Occipital lobe (tissue), 2 donors: ENCODE data around the gene UBE2L3. TPM values are rescaled to one million over a fixed set of nuclear protein-coding genes. Genes with fewer than 3 reads are reported as not detected.
A peak's percentile ranks its signal among the peaks of the same experiment; 100 is the strongest.
"Not testable (repeated sequence)": the region's sequence is repeated elsewhere in the genome, so short reads cannot be mapped to it uniquely, and the experiment has no call there.

ENCODE experiments used
- DNase-seq: peaks from one replicate; lab custom pipeline; 2025; lab: John Stamatoyannopoulos, UW
- total RNA-seq: library from RNA; depleted of rRNA; stranded (reverse); fragments of >200 nt; gene quantifications from one replicate; pipeline ENCODE4 v1.2.3, GENCODE V29; 2014

UBE2L3 gene
- total RNA-seq, 1 donor from 2014 or later, result 23.6 TPM

DNA sequence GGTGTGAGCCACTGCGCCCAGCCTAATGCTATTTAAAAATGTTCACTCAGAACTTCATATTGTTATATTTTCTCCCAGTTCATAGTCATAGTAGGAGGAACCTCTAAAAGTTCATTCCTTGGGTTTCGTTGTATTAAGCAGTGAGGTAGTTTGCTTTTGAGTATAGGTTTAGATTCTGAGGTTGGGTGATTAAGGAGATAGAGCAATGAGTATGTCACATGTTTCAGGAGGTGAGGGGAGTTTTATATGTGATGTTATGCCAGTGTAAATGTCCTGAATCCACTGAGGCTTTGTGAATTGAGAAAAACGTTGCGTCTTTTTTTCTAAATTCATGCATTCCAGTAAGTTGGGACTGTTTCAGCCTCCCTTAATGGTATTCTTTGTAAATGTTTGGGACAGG, 4.2 kb downstream of the UBE2L3 start:
- no peak for DNase-seq

DNA sequence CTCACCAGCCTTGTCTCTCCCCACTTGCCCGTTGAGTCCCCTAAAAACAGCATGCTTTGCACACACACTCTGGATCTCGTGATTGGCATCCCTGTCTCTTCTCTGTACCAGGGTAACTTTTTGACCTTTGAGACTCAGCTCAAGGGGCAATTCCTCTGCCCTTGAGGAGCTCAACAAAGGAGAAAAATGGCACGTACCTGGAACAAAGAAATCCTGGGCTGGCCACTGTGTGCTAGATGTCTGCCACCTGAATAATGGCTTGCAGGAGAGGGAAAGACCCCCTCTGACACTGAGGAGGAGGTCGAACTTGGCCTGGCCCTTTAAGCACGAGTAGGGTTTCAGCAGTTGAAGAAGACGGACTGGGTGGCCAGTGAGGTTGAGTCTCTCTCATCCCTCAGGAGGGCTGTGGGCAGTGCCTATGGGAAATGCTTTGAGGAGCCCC, 5.8 kb downstream of the UBE2L3 start:
- DNase-seq, result no peak

DNA sequence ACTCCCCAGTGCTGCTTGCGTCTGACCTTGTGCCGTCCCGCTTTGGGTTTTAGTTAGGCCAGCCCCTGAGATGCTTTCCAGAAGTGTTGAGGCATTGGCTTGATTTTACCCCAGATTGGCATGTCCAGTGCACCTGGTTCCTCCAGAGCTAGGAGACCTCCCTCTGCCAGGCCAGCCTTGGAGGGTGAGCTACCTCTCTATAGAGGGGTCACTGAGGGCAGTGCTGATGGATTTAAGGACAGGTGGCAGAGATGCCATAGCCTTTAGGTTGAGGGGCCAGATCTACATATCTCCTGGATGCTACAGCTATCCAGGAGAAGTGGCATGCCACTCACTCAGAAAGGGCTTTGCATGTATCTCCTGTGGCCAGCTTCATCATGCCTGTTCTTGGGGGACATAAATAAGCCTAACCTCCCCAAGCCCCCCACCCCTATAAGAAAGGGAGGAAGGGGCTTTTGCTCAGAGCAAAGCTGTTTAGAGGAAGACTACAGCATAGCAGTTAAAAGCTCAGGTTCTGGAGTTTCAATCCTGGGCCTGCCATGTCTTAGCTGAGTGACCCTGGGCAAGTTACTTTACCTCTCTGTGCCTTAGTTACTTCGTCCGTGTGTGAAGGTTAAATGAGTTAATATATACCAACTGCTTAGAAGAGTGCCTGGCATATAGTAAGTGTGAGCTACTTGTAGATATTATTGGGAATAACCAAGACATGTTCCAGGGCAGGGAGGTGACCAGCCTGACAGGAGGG, 6.4 kb downstream of the UBE2L3 start:
- DNase-seq, result no peak

DNA sequence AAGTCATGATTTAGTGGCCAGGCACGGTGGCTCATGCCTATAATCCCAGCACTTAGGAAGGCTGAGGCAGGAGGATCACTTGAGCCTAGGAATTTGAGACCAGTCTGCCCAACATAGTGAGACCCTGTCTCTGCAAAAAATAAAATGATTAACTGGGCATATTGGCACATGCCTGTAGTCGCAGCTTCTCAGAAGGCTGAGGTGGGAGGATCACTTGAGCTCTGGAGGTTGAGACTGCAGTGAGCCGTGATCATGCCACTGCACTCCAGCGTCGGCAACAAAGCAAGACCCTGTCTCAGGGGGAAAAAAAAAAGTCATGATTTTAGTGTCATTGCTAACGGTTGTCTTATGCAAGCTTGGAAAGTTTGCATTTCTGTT, 11.9 kb downstream of the UBE2L3 start:
- no peak for DNase-seq

DNA sequence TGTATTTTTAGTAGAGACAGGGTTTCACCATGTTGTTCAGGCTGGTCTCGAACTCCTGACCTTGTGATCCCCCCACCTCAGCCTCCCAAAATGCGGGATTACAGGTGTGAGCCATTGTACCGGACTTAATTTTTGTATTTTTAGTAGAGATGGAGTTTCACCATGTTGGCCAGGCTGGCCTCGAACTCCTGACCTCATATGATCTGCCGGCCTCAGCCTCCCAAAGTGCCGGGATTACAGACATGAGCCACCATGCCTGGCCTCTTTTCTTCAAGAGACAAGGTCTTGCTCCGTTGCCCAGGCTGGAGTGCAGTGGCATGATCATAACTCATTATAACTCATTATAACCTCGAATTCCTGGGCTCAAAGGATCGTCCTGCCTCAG, 13.1 kb downstream of the UBE2L3 start:
- not testable (repeated sequence) for DNase-seq

DNA sequence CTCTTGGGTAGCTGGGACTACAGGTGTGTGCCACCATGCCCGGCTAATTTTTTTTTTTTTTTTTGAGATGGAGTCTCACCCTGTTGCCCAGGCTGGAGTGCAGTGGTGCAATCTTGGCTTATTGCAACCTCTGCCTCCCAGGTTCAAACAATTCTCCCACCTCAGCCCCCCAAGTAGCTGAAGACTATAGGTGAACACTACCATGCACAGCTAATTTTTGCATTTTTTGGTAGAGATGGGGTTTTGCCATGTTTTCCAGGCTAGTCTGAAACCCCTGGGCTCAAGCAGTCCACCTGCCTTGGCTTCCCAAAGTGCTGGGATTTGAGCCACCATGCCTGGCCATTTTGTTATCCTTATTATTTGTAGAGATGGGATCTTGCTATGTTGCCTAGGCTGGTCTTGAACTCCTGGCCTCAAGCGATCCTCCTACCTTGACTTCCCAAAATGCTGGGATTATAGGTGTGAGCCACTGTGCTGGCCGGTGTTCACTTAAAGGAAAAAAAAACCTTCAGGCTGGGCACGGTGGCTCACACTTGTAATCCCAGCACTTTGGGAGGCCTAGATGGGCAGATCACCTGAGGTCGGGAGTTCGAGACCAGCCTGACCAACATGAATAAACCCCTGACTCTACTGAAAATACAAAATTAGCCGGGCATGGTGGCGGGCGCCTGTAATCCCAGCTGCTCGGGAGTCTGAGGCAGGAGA, 13.6 kb downstream of the UBE2L3 start:
- DNase-seq, result not testable (repeated sequence)

DNA sequence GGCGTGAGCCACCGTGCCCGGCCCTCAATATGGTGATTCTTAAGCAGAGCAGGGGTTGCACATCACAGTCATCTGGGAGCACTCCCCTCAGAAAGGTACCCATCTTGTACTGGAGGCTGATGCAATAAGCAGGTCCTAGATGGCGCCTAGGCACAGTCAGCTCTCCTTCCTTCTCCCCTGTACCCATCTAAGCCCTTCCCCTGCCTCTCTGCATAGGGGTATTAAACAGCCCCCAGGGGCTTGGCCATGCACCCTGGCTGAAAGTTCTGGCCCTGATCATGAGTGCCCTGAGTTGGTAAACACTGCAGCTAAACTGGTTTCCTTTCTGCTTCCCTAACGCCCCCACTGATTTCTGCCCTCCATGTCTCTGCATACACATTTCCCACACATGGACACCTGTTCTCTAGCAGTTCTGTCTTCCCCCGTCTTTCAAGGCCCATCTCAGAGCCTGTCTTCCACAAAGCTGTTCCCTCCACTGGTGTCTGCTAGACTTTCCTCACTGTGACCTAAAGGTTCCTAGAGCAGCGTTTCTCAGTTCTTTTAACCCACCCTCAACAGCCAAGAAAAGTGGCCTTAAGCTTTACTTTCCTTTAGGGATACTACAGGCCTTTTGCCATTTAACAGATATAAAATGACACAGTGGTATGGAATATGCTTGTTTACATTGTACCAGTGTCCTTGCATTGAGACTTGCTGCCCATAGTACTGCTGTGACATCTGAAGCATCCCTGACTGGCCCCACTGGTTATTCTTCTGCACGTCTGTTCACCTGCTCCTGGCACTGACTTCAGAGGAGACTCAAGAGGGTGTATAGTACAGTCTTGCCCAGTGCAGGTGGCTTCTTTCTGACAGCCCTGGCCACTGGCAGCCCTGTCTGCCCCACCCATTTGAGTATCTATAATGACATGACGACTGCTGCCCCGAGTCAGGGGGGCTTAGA, 15.6 kb downstream of the UBE2L3 start:
- DNase-seq, result no peak

DNA sequence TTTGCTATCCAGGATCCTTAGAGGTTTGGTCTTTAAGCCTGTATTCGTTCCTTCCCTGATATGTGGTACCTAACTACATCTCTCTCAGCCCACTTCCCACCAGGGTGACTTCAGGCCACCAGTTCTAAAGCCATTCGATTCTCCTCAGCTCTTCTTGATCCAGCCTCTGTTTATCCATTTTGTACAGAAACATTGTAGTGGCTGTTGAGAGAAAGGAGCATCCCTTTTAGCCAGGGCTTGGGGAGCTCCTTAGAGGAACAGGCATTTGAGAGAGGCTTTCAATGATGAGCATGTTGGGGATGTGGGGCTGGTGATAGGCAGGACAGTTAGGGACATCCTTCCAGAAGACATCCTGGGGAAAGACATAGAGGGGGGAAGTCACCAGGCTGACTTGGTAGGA, 17.9 kb downstream of the UBE2L3 start:
- DNase-seq, result no peak

DNA sequence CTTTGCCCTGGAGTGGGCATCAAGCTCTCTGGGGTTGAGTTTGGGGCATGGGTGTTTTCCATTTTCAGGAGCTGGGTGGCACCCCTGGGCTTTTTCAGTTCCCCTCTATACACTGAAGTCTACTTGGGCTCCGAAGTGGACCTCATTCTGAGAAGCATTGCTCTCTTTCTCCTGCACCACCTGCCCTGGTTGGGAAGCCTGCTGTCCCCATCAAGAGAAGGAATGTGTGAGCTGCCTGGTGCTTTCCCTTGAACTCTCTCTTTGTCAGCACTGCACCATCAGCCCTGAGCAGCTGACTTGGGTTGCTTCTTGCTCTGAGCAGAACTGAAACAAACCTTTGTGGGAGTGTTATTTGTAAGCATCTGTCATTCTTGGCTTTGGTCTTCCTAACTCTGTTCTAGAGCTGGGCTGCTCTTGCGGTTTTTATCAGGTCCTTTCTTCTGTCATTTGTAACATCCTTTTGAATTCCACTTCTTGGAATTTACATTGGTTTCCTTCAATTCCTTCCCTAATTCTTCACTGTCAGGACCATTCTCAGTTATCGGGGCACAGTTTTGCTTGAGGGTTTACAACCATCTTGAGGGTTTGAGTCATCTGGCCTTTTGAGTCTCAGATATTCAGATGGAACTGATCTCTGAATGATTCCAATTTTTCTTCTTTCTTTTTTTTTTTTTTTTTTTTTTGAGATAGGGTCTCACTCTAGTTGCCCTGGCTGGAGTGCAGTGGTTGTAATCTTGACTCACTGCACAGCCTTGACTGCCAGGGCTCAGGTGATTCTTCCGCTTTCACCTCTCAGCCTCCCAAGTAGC, 20.5 kb downstream of the UBE2L3 start:
- DNase-seq, result peak; percentile 27

DNA sequence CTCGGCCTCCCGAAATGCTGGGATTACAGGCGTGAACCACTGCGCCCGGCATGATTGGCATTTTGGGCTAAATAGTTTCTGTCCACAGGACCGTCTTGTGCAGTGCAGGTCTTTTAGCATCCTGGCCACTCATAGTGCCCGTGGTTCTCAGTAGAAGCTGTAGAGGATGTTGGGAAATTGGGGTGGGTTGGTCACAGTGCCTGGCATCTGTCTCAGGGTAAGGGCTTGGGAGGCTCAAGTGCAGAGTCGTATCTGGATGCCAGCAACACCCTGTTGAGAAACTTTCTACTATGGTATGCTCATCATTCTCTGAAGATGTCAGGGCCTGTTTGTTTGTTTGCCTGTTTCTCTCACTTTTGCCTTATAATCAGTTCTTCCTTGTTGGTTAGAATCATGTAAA, 21.9 kb downstream of the UBE2L3 start:
- no peak for DNase-seq

DNA sequence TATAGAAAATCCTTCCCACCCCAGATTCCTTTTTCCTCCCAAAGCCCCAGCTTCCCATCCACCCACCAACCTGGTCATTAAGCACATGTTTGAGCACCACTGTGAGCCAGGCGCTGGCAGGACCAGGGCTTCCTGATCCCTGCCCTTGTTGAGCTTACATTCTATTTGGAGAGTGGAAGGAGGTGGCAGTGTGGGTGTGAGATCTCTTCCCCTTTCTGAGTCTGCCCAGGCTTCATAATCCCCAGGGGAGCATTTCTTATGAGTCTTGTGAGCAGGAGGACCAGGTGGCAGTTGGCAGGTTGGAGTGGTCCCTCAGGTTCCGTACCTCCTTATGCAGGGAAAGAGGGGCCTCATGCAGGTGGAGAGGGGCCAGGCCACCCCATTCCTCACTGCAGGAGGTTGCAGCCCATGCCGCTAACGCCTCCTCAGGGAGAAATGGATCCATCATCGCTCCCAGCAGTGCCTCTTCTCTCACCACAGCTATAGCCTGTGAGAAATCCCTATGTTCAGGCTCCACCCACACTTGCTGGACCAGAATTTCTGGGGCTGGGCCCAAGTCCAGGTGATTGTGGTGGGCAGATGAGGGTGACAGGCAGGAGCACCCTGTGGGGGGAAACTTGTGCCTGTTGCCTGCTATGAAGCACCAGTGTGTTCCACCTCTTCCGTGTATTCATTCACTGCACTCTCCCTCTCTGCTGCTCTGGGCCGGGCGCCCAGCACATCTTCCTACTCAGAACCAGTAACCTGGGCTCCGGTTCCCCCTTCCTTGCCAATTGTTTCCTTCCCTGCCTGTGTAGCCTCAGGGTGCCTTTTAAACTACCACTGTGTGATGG, 23.5 kb downstream of the UBE2L3 start:
- DNase-seq, result peak; percentile 60

DNA sequence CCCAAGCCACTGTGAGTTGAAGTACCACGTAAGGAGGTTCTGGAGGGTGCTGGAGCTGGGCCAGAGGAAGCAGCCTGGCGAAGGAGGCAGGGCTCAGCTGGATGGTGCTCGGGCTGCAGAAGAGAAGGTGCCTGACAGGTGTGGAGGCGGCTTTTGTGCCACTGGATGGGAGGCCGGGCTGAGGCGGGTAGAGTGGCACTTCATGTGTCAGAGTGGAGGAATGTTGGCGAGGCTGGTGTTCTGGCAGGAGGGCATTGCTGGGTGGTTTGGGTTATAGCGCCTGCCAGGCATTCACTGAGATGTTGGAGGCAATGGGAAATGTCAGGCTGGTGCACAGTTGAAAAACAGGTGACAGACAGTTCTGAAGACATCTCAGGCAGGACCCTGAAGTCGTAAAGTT, 24.2 kb downstream of the UBE2L3 start:
- DNase-seq, result no peak

DNA sequence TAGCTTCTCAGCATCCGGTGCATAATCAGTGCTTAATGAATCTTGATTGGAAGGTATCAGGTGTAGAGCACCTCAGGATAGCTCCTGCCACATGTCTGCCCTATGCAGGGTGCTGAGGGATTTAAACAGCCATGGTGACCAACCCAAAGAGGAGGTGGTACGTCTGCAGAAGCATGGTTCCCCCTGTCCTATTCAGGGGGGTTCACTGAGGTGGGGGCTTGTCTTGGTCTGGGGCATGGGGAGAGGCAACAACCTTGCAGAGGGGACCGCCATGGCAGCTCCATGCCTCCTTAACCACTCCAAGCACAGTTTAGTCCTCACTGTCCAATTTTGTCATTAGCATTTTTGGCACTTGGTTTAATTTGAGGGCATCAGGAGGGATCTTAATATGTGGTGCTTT, 24.9 kb downstream of the UBE2L3 start:
- no peak for DNase-seq

DNA sequence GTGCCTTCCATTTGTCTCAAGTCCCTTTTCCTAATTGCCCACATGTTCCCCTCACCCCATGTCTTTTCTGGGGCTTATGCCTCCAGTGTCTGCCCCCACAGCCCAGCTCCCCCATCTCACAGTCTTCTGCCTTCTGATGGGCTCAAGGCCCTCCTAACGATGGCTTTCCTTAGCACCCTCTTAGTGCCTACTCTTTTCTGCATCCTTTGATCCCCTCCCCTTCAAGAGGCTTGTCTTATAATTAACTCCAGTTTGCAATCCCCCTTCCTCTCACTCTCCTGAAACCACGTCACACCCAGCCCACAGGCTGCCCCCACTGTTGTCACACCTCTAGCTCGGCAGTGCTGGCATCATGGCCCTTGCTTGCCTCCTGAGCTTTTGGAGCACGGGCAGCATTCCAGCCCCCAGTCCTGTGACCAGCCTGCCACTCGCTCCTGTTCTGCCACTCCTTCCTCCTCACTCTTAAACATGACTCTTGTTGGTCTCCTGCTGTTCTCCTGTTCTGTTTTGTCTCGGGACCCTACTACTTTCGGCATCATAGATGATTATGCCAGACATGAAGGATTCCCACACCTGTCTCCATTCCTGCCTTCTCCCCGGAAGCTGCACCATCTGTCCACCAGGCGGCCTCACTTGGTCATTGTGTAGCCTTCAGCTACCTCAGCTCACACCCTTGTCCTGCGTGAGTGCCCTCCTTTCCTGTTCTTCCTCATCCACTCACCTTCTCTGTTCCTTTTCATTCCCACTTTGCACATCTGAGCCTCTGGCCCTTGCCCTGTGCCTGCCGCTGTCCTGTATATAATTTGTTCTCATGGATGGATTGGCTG, 26.1 kb downstream of the UBE2L3 start:
- DNase-seq, result no peak

DNA sequence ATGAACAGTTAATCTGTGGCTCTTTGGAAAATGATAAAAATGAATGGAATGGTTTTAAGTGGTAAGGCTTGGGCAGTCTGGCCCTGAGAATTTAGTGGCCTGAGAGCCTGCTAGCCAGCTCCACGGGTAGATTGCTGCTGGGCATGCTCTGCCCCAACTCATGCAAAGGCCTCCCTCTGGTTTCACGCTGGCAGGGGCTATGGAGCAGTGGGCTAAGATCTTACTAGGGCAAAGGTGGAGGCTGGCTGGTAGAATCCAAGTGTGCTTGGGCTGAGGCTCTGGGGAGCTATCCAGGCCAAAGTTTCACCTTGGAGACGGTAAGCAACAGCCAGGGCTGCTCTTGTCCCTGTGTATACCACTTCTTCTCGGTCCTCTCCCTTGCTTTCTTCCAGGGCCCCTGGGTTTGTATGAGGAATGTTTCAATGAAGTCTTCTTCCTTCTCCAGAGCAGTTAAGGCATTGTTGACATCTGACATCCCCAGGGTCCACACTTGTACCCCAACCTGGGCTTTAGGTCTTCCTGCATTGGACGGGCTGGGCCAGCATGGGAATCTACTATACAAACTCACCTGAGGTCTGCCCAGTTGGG, 27.4 kb downstream of the UBE2L3 start:
- DNase-seq, result no peak

DNA sequence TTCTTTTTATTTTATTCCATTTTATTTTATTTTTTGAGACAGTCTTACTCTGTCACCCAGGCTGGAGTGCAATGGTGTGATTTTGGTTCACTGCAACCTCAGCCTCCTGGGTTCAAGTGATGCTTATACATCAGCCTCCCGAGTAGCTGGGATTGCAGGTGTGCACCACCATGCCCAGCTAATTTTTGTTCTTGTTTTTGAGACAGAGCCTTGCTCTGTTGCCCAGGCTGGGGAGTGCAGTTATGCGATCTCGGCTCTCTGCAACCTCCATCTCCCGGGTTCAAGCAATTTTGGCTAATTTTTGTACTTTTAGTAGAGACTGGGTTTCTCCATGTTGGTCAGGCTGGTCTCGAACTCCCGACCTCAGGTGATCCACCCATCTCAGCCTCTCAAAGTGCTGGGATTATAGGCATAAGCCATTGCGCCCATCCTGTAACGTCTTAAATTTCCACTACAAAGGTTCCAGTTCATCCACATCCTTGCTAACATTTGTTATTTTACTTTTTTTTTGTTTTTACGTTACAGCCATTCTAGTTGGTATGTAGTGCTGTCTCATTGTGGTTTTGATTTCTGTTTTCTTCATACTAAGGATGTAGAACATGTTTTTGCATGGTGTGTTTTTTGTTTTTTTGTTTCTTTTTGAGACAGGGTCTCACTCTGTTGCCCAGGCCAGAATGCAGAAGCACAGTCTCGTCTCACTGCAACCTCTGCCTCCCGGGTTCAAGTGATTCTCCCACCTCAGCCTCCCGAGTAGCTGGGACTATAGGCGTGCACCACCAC, 29.0 kb downstream of the UBE2L3 start:
- not testable (repeated sequence) for DNase-seq

DNA sequence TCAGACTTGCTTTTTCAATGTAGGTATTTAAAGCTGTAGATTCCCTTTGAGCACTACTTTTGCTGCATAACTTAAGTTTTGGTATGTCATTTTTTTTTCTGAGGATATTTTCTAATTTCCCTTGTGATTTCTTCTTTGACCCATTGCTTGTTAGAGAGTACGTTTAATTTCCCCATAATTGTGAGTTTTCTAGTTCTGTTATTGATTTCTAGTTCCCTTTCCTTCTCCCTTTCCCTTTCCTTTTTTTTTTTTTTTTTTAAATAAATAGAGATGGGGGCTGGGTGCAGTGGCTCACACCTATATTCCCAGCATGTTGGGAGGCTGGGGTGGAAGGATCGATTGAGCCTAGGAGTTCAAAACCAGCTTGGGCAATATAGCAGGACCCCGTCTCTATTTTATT, 30.8 kb downstream of the UBE2L3 start:
- DNase-seq, result no peak
